Measurements from ENCODE around the gene MAN2B2. TPM values are rescaled to one million over a fixed set of nuclear protein-coding genes. Genes with fewer than 3 reads are reported as not detected.

MAN2B2 gene
- total and polyA plus RNA-seq, 7 experiments from 2014 or later: 10.5 to 56.2 (median 32.3) TPM

DNA sequence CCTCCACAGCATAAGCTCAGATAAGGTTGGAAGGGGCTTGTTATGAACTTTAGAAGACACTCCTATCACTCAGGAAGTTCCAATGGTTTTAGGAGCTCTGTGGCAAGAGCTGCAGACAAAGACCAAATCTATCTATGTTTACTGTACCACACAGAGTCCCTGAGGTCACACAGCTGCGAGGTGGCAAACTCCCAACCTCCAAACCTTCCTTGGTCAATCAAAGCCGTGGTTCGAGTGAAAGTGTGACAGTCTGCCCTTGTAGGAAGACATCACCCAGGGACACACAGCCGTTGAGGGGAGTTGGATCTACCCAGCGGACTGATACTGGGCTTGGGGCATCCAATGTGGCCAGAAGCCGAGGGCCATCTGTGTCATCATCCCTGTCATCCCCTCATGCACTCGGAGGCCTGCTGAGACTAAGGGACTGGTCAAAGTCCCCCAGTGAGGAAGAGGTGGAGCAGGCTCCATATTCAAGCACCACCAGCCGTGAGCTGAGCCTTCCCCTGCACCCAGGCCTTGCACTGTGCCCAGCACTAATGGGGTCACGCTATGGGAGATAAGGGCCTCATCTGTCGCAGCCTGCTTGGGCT, 26.8 kb downstream of the MAN2B2 start:
- no peaks in the 10 kb centered on the region for H3K4me1 ChIP-seq (ENCODE audit: control insufficient read depth in 2 of 2, insufficient read depth in 2 of 2, low read length in 2 of 2)
- peaks cover 0 to 17% (median 0%) of the 10 kb centered on the region in 3 experiments for H3K9me3 ChIP-seq (ENCODE audit: control insufficient read depth in 2 of 3, low read length in 3 of 3)
- peaks cover 0 to 15% (median 7%) of the 10 kb centered on the region in 11 donors for H3K9me3 Mint-ChIP-seq
- ATAC-seq (no peak), DNase-seq (no peak)
- ChIA-PET POLR2A (no interaction called here), CTCF (no interaction called here)
- no peaks in the 10 kb centered on the region for H3K27me3 Mint-ChIP-seq
- H3K36me3 ChIP-seq (ENCODE audit: control insufficient read depth in 2 of 3, insufficient read depth in 3 of 3, low read length in 3 of 3): peaks cover 5 to 96% (median 18%) of the 10 kb centered on the region in 3 experiments
- H3K4me1 Mint-ChIP-seq: peaks cover 0 to 2% (median 0%) of the 10 kb centered on the region in 7 donors
- intact Hi-C loops (cut with micrococcal nuclease): no loop called here
- H3K4me3 ChIP-seq (ENCODE audit: low read length): no peak overlapping the region
- H3K36me3 Mint-ChIP-seq: peaks cover 24 to 83% (median 52%) of the 10 kb centered on the region in 5 donors
- no peaks in the 10 kb centered on the region for H3K27me3 ChIP-seq (ENCODE audit: control insufficient read depth in 2 of 2, insufficient read depth in 2 of 2, low read length in 2 of 2)
- peak overlapping the region in 1 of 9 donors; percentile 36 for H3K27ac Mint-ChIP-seq
- no peak overlapping the region for H3K27ac ChIP-seq (ENCODE audit: low read depth, low read length)
- no peak overlapping the region for H3K4me3 Mint-ChIP-seq

DNA sequence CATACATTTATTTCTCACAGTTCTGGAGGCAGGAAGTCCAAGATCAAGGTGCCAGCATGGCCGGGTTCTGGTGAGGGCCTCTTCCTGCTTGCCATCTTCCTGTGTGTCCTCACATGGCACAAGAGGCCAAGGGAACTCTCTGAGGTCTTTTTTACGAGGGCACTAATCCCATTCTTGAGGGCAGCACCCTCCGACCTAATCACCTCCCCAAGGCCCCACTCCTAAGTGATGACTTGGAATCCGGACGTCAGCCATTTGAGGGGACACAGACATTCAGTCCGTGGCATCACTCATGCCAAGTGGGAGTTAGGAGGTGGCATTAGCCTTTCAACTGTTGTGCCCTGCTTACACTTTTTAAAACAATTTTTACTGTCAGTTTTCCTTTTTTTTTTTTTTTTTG, 27.3 kb downstream of the MAN2B2 start:
- Histone ChIP-seq H3K9me3 (ENCODE audit: control insufficient read depth in 2 of 3, low read length in 3 of 3) (peaks cover 0 to 17% (median 0%) of the 10 kb centered on the region in 3 experiments), H3K27ac (ENCODE audit: low read depth, low read length) (no peak overlapping the region), H3K4me1 (ENCODE audit: control insufficient read depth in 2 of 2, insufficient read depth in 2 of 2, low read length in 2 of 2) (no peaks in the 10 kb centered on the region), H3K27me3 (ENCODE audit: control insufficient read depth in 2 of 2, insufficient read depth in 2 of 2, low read length in 2 of 2) (no peaks in the 10 kb centered on the region), H3K36me3 (ENCODE audit: control insufficient read depth in 2 of 3, insufficient read depth in 3 of 3, low read length in 3 of 3) (peaks cover 3 to 96% (median 18%) of the 10 kb centered on the region in 3 experiments), H3K4me3 (ENCODE audit: low read length) (no peak overlapping the region)
- POLR2A ChIA-PET: no interaction called here
- CTCF ChIA-PET: no interaction called here
- no peak overlapping the region for H3K4me3 Mint-ChIP-seq
- intact Hi-C loops (cut with micrococcal nuclease): no loop called here
- ATAC-seq (no peak), DNase-seq (no peak)
- peaks cover 0 to 2% (median 0%) of the 10 kb centered on the region in 7 donors for H3K4me1 Mint-ChIP-seq
- peaks cover 24 to 89% (median 57%) of the 10 kb centered on the region in 5 donors for H3K36me3 Mint-ChIP-seq
- no peak overlapping the region for H3K27ac Mint-ChIP-seq
- no peaks in the 10 kb centered on the region for H3K27me3 Mint-ChIP-seq
- H3K9me3 Mint-ChIP-seq: peaks cover 0 to 15% (median 7%) of the 10 kb centered on the region in 11 donors

DNA sequence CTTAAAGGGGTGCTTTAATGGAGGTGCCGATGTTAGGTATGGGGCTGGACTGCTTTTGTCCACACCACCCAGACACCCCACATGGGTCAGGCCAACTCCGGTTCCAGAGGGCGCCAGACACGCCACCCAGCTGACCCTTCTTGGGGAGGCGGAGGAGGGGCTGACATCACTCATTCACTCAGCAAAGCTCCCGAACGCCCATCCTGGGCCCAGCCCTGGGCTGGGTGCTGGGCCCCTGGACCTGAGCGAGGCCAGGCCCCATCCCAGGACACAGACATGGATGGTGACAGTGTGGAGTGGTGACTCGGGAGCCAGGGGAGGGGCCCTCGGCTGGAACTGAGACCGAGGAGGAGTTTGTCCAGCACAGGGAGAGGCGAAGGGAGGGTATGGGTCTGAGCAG, 28.1 kb downstream of the MAN2B2 start:
- H3K4me3 ChIP-seq (ENCODE audit: low read length): no peak overlapping the region
- no peak overlapping the region for H3K27ac ChIP-seq (ENCODE audit: low read depth, low read length)
- Mint-ChIP-seq H3K36me3 (peaks cover 29 to 93% (median 65%) of the 10 kb centered on the region in 5 donors), H3K4me3 (no peak overlapping the region), H3K9me3 (peaks cover 0 to 15% (median 7%) of the 10 kb centered on the region in 11 donors), H3K27ac (peak overlapping the region in 1 of 9 donors; percentile 19), H3K27me3 (no peaks in the 10 kb centered on the region), H3K4me1 (peaks cover 0 to 2% (median 0%) of the 10 kb centered on the region in 7 donors)
- ChIA-PET POLR2A (no interaction called here), CTCF (no interaction called here)
- intact Hi-C loops (cut with micrococcal nuclease): no loop called here
- no peaks in the 10 kb centered on the region for H3K4me1 ChIP-seq (ENCODE audit: control insufficient read depth in 2 of 2, insufficient read depth in 2 of 2, low read length in 2 of 2)
- no peak for DNase-seq
- ATAC-seq: no peak
- peaks cover 0 to 17% (median 0%) of the 10 kb centered on the region in 3 experiments for H3K9me3 ChIP-seq (ENCODE audit: control insufficient read depth in 2 of 3, low read length in 3 of 3)
- no peaks in the 10 kb centered on the region for H3K27me3 ChIP-seq (ENCODE audit: control insufficient read depth in 2 of 2, insufficient read depth in 2 of 2, low read length in 2 of 2)
- H3K36me3 ChIP-seq (ENCODE audit: control insufficient read depth in 2 of 3, insufficient read depth in 3 of 3, low read length in 3 of 3): peaks cover 0 to 96% (median 15%) of the 10 kb centered on the region in 3 experiments

DNA sequence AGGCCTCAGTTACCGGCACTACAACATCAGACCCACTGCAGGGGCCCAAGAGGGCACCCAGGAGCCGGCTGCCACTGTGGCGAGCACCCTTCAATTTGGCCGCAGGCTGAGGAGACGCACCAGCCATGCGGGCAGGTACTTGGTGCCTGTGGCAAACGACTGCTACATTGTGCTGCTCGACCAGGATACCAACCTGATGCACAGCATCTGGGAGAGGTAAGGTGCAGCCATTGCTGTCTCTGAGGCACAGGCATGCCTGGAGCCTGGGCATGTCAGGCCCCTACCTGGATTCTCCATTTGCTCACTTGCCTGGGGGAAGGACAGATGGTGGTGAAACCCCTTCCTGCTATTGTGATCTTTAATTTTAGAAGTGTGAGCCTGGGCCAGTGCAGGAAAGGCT, 30.1 kb downstream of the MAN2B2 start:
- ChIA-PET POLR2A (no interaction called here), CTCF (no interaction called here)
- Histone ChIP-seq H3K4me1 (ENCODE audit: control insufficient read depth in 2 of 2, insufficient read depth in 2 of 2, low read length in 2 of 2) (no peaks in the 10 kb centered on the region), H3K36me3 (ENCODE audit: control insufficient read depth in 2 of 3, insufficient read depth in 3 of 3, low read length in 3 of 3) (peaks cover 0 to 100% (median 14%) of the 10 kb centered on the region in 3 experiments), H3K4me3 (ENCODE audit: low read length) (no peak overlapping the region), H3K9me3 (ENCODE audit: control insufficient read depth in 2 of 3, low read length in 3 of 3) (peaks cover 0 to 17% (median 0%) of the 10 kb centered on the region in 3 experiments), H3K27me3 (ENCODE audit: control insufficient read depth in 2 of 2, insufficient read depth in 2 of 2, low read length in 2 of 2) (no peaks in the 10 kb centered on the region), H3K27ac (ENCODE audit: low read depth, low read length) (no peak overlapping the region)
- DNase-seq: no peak
- Mint-ChIP-seq H3K27me3 (no peaks in the 10 kb centered on the region), H3K9me3 (peaks cover 0 to 15% (median 7%) of the 10 kb centered on the region in 11 donors), H3K4me3 (no peak overlapping the region), H3K27ac (no peak overlapping the region), H3K4me1 (peaks cover 0 to 3% (median 0%) of the 10 kb centered on the region in 7 donors), H3K36me3 (peaks cover 31 to 87% (median 63%) of the 10 kb centered on the region in 5 donors)
- intact Hi-C loops (cut with micrococcal nuclease): no loop called here
- ATAC-seq: no peak

DNA sequence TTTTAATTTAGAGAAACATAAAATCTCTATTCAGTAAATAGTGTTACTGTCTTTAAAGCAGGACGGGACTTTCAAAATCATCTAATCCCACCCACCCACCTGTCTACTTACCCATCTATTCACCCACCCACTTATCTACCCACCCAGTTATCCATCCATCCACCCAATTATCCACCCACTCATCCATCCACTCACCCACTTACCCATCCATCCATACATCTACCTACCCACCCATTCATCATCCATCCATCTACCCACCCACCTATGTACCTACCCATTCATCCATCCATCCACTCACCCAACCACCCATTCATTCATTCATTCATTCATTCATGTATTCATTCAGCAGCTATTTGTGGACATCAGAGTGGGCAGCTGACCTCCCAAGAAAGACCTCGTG, 30.6 kb downstream of the MAN2B2 start:
- Histone ChIP-seq H3K4me3 (ENCODE audit: low read length) (no peak overlapping the region), H3K4me1 (ENCODE audit: control insufficient read depth in 2 of 2, insufficient read depth in 2 of 2, low read length in 2 of 2) (no peaks in the 10 kb centered on the region), H3K9me3 (ENCODE audit: control insufficient read depth in 2 of 3, low read length in 3 of 3) (peaks cover 0 to 17% (median 0%) of the 10 kb centered on the region in 3 experiments), H3K27me3 (ENCODE audit: control insufficient read depth in 2 of 2, insufficient read depth in 2 of 2, low read length in 2 of 2) (no peaks in the 10 kb centered on the region), H3K36me3 (ENCODE audit: control insufficient read depth in 2 of 3, insufficient read depth in 3 of 3, low read length in 3 of 3) (peaks cover 0 to 100% (median 10%) of the 10 kb centered on the region in 3 experiments), H3K27ac (ENCODE audit: low read depth, low read length) (no peak overlapping the region)
- H3K9me3 Mint-ChIP-seq: peaks cover 0 to 15% (median 7%) of the 10 kb centered on the region in 11 donors
- no peak for DNase-seq
- intact Hi-C loops (cut with micrococcal nuclease): no loop called here
- H3K36me3 Mint-ChIP-seq: peaks cover 31 to 82% (median 63%) of the 10 kb centered on the region in 5 donors
- POLR2A ChIA-PET: no interaction called here
- peak overlapping the region in 1 of 9 donors; percentile 41 for H3K27ac Mint-ChIP-seq
- ATAC-seq: no peak
- H3K4me1 Mint-ChIP-seq: peaks cover 0 to 3% (median 0%) of the 10 kb centered on the region in 7 donors
- no peaks in the 10 kb centered on the region for H3K27me3 Mint-ChIP-seq
- no peak overlapping the region for H3K4me3 Mint-ChIP-seq
- CTCF ChIA-PET: no interaction called here

DNA sequence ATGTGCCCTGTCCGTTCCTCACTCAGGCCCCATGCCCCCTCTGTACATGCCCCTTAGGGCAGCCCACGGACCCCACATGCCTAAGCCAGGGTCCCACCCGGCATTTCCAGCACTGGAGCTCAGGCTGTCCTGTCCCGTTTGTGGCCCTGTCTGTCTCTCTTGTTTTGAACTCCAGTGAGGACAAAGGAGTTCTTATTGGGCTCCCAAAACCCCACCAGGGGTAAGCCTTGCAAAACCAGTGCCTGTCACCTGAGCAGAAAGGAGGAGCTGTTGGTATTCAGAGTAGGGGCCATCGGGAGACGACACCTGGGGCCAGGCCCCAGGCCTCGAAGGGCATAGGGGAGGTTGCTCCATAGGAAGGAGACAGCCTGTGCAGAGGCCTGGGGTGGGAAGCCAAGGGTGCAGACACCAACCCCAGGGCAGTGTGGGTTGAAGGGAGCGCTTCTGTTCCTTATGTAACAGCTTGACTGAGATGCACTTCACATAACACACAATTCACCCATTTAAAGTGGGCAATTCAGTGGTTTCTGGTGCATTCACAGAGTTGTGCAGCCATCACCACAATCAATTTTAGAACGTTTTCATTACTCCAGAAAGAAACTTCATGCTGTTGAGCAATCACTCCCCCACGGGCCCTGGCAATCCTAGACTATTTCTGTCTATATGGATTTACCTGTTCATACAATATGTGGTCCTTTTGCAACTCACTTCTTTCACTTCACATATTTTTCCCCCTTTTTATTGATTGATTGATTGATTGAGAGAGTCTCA, 31.7 kb downstream of the MAN2B2 start:
- Mint-ChIP-seq H3K27me3 (no peaks in the 10 kb centered on the region), H3K36me3 (peaks cover 35 to 79% (median 63%) of the 10 kb centered on the region in 5 donors), H3K9me3 (peaks cover 0 to 15% (median 7%) of the 10 kb centered on the region in 11 donors), H3K4me3 (no peak overlapping the region), H3K4me1 (peaks cover 0 to 3% (median 0%) of the 10 kb centered on the region in 7 donors), H3K27ac (peak overlapping the region in 1 of 9 donors; percentile 33)
- POLR2A ChIA-PET: no interaction called here
- peaks cover 0 to 100% (median 11%) of the 10 kb centered on the region in 3 experiments for H3K36me3 ChIP-seq (ENCODE audit: control insufficient read depth in 2 of 3, insufficient read depth in 3 of 3, low read length in 3 of 3)
- H3K4me1 ChIP-seq (ENCODE audit: control insufficient read depth in 2 of 2, insufficient read depth in 2 of 2, low read length in 2 of 2): no peaks in the 10 kb centered on the region
- intact Hi-C loops (cut with micrococcal nuclease): no loop called here
- H3K27me3 ChIP-seq (ENCODE audit: control insufficient read depth in 2 of 2, insufficient read depth in 2 of 2, low read length in 2 of 2): no peaks in the 10 kb centered on the region
- ATAC-seq (no peak), DNase-seq (no peak)
- CTCF ChIA-PET: no interaction called here
- peaks cover 0 to 17% (median 0%) of the 10 kb centered on the region in 3 experiments for H3K9me3 ChIP-seq (ENCODE audit: control insufficient read depth in 2 of 3, low read length in 3 of 3)
- H3K4me3 ChIP-seq (ENCODE audit: low read length): no peak overlapping the region
- no peak overlapping the region for H3K27ac ChIP-seq (ENCODE audit: low read depth, low read length)

Data from naive thymus-derived CD4-positive, alpha-beta T cell (primary cell).